NCI-H1048 (cell line): ENCODE measurements around the gene NBDY.
A peak's percentile ranks its signal among the peaks of the same experiment; 100 is the strongest.
"Not testable (repeated sequence)": the region's sequence is repeated elsewhere in the genome, so short reads cannot be mapped to it uniquely, and the experiment has no call there.

ENCODE experiments used
- DNase-seq: peaks from one replicate; lab custom pipeline; 2025; lab: John Stamatoyannopoulos, UW

The NBDY gene

GRCh38 chrX:56802428-56802827 lies 73.4 kb downstream of the NBDY start:
- DNase-seq: no peak

- DNase-seq: peak; percentile 0
Observed at GRCh38 chrX:56802921-56803849, 74.1 kb downstream of the NBDY start.

GRCh38 chrX:56803850-56804681 lies 75.0 kb downstream of the NBDY start:
- no peak for DNase-seq

GRCh38 chrX:56804867-56805266 lies 75.8 kb downstream of the NBDY start:
- no peak for DNase-seq

GRCh38 chrX:56805399-56805798 lies 76.4 kb downstream of the NBDY start:
- no peak for DNase-seq

GRCh38 chrX:56806176-56806575 lies 77.1 kb downstream of the NBDY start:
- DNase-seq: not testable (repeated sequence)

- DNase-seq: no peak
Observed at GRCh38 chrX:56811599-56811998, 82.6 kb downstream of the NBDY start.

- DNase-seq: no peak
Observed at GRCh38 chrX:56812515-56813105, 83.6 kb downstream of the NBDY start.

- DNase-seq: no peak
Observed at GRCh38 chrX:56813318-56813837, 84.3 kb downstream of the NBDY start.

GRCh38 chrX:56817179-56817578 lies 88.1 kb downstream of the NBDY start:
- DNase-seq: no peak

- DNase-seq: no peak
Observed at GRCh38 chrX:56826020-56826419, 97.0 kb downstream of the NBDY start.

GRCh38 chrX:56833626-56834025 lies 104.6 kb downstream of the NBDY start:
- DNase-seq: no peak

GRCh38 chrX:56853436-56853835 lies 124.4 kb downstream of the NBDY start:
- no peak for DNase-seq

- DNase-seq: no peak
Observed at GRCh38 chrX:56857042-56857441, 128.0 kb downstream of the NBDY start.

- no peak for DNase-seq
Observed at GRCh38 chrX:56860888-56861287, 131.8 kb downstream of the NBDY start.
